ENCODE measurements around the gene KCNJ6. TPM values are rescaled to one million over a fixed set of nuclear protein-coding genes. Genes with fewer than 3 reads are reported as not detected.

Gene KCNJ6
- total and polyA plus RNA-seq, 9 of the 15 experiments (the other 6 are each of a cell fraction or from before 2014, with no cell fraction given), result 0.06 to 0.21 (median 0.13) TPM; not detected in 1

DNA sequence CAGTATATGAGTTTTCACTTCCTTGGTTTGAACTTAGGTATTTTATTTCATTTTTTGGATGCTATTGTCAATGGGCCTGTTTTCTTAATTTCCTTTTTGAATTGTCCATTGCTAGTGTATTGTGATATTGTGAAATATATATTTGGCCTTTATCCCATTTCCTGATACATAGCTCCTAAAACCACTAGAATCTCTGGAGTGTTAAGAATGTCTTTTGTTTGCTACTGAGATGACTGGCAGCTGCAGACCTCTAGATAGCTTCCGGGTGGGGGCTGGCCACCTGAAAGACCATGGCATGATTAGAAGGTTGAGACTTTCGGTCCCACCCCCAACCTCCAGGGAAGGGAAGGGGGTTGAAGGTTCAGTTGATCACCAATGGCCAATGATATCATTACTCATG, 245.4 kb downstream of the KCNJ6 start:
- CTCF ChIA-PET (ENCODE audit: low intra/inter-chr PET ratio), result interaction anchor here (0.7 to 0.8 kb wide), 2 partner anchors 247 to 504 kb away, joined by 3 read pairs; no protein-coding TSS in a partner anchor
- 0 out of 2 replicates have a peak, but pooled peaks cover 7% of the 10 kb centered on the region for H4K20me1 ChIP-seq (replicated peaks; ENCODE audit: control insufficient read depth, insufficient read depth, low read length)
- no TSS peak for BruUV-seq (replicated peaks)
- no peak overlapping the region for H2AFZ ChIP-seq (ENCODE audit: low read depth, low read length)
- peaks cover 0 to 5% of the 10 kb centered on the region in 2 experiments; a peak in 2 of 5 replicates for H3K4me1 ChIP-seq (replicated peaks in 1 of 2; ENCODE audit: control insufficient read depth in 2 of 2, insufficient read depth in 2 of 2, low read length in 2 of 2)
- H3K9me3 ChIP-seq (replicated peaks; ENCODE audit: control insufficient read depth, insufficient read depth, low read depth, low read length), result no peaks in the 10 kb centered on the region
- no peak for ATAC-seq
- no peak overlapping the region for H3K4me3 ChIP-seq
- intact Hi-C loops (cut with micrococcal nuclease) (loop anchor here (10.0 kb wide), 1 partner anchor 684 kb away; no protein-coding TSS in a partner anchor), in situ Hi-C loops (cut with MboI) (no loop called here)
- peaks cover 25 to 51% of the 10 kb centered on the region in 2 experiments for H3K27me3 ChIP-seq (ENCODE audit: control insufficient read depth in 2 of 2, insufficient read depth in 2 of 2, low read length in 2 of 2)
- H3K9ac ChIP-seq (ENCODE audit: insufficient read depth in 1 of 2, low read depth in 2 of 2, low read length in 2 of 2), result no peak overlapping the region
- no peak overlapping the region for H3K4me2 ChIP-seq (ENCODE audit: insufficient read depth, low read length)
- WGBS (ENCODE audit: insufficient coverage, low coverage, missing lambda C conversion rate), result 0% methylated on average over 2 of the region's 2 CpGs
- H3K79me2 ChIP-seq (ENCODE audit: control insufficient read depth, insufficient read depth, low read length), result no peaks in the 10 kb centered on the region
- no peak for FAIRE-seq
- POLR2A ChIA-PET, result no interaction called here
- TF ChIP-seq CXXC5 (CRISPR knock-in tag; IDR thresholded peaks at IDR 0.05) (no peak), CEBPG (CRISPR knock-in tag; IDR thresholded peaks at IDR 0.05) (no peak), CEBPG (tag; conservative IDR thresholded peaks at IDR 0.05 in 1 of 2, IDR thresholded peaks at IDR 0.05 in 1 of 2) (0 out of 4 replicates have a peak, but pooled peaks of 1 of the 2 experiments have one; percentile 11), CEBPB (tag; IDR thresholded peaks at IDR 0.05) (peak; percentile 69)
- H3K27ac ChIP-seq (ENCODE audit: extremely low read depth, low read depth, low read length), result no peak overlapping the region
- H3K9me1 ChIP-seq (ENCODE audit: control insufficient read depth, insufficient read depth, low read length), result no peaks in the 10 kb centered on the region
- DNase-seq (ENCODE audit: extremely low read depth in 1 of 4, low spot score in 3 of 4), result no peak
- H3K36me3 ChIP-seq (ENCODE audit: control insufficient read depth, insufficient read depth, low read length), result no peaks in the 10 kb centered on the region

DNA sequence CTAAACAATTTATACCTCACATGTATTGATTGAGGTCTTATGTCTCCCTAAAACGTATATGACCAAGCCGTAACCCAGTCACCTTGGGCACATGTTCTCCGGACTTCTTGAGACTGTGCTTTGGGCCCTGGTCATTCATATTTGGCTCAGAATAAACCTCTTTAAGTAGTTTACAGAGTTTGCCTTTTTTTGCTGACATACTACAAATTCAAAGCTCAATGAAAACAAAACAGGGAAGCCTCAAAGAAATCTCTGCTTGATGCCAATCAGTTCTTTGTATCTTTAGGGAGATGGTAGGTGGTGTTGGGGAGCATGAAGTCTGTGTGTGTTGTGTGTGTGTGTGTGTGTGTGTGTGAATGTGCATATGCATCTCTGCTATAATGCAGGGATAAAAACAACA, 247.0 kb downstream of the KCNJ6 start:
- no peak for DNase-seq (ENCODE audit: extremely low read depth in 1 of 4, low spot score in 3 of 4)
- no TSS peak for BruUV-seq (replicated peaks)
- TF ChIP-seq EGR1 (conservative IDR thresholded peaks at IDR 0.05), result no peak
- TF ChIP-seq NR4A1 (CRISPR knock-in tag; IDR thresholded peaks at IDR 0.05), result no peak
- TF ChIP-seq NR4A1 (tag; IDR thresholded peaks at IDR 0.05), result no peak
- TF ChIP-seq MAFG (tag; conservative IDR thresholded peaks at IDR 0.05), result peak; percentile 73
- peak; percentile 48 for TF ChIP-seq MAFK (IDR thresholded peaks at IDR 0.05; ENCODE audit: low read length)
- TF ChIP-seq MAFF (IDR thresholded peaks at IDR 0.05; ENCODE audit: low read length), result peak; percentile 71
- peak; percentile 72; the same call in 1 of the 2 replicates for TF ChIP-seq C11orf30 (IDR thresholded peaks at IDR 0.05; ENCODE audit: low read depth)
- TF ChIP-seq ZNF316 (IDR thresholded peaks at IDR 0.05), result peak; percentile 84
- Histone ChIP-seq H3K4me3 (no peak overlapping the region), H3K27ac (ENCODE audit: extremely low read depth, low read depth, low read length) (no peak overlapping the region), H3K36me3 (ENCODE audit: control insufficient read depth, insufficient read depth, low read length) (no peaks in the 10 kb centered on the region), H3K9ac (ENCODE audit: insufficient read depth in 1 of 2, low read depth in 2 of 2, low read length in 2 of 2) (no peak overlapping the region), H3K4me1 (replicated peaks in 1 of 2; ENCODE audit: control insufficient read depth in 2 of 2, insufficient read depth in 2 of 2, low read length in 2 of 2) (no peaks in the 10 kb centered on the region; a peak in 1 of 5 replicates), H3K4me2 (ENCODE audit: insufficient read depth, low read length) (no peak overlapping the region), H3K9me3 (replicated peaks; ENCODE audit: control insufficient read depth, insufficient read depth, low read depth, low read length) (no peaks in the 10 kb centered on the region), H3K79me2 (ENCODE audit: control insufficient read depth, insufficient read depth, low read length) (no peaks in the 10 kb centered on the region), H2AFZ (ENCODE audit: low read depth, low read length) (no peak overlapping the region), H3K9me1 (ENCODE audit: control insufficient read depth, insufficient read depth, low read length) (no peaks in the 10 kb centered on the region), H3K27me3 (ENCODE audit: control insufficient read depth in 2 of 2, insufficient read depth in 2 of 2, low read length in 2 of 2) (peaks cover 26 to 49% of the 10 kb centered on the region in 2 experiments), H4K20me1 (replicated peaks; ENCODE audit: control insufficient read depth, insufficient read depth, low read length) (0 out of 2 replicates have a peak, but pooled peaks cover 5% of the 10 kb centered on the region)
- intact Hi-C loops (cut with micrococcal nuclease) (no loop called here), in situ Hi-C loops (cut with MboI) (no loop called here)
- FAIRE-seq, result no peak
- 0% methylated on average over 3 of the region's 3 CpGs for WGBS (ENCODE audit: insufficient coverage, low coverage, missing lambda C conversion rate)
- ChIA-PET CTCF (ENCODE audit: low intra/inter-chr PET ratio) (no interaction called here), POLR2A (interaction anchor here (0.6 kb wide), 1 partner anchor 22 kb away, joined by 3 read pairs; no protein-coding TSS in a partner anchor)
- no peak for ATAC-seq

Data from K562 (cell line).